Adrenal gland (tissue), 12 donors: Measurements from ENCODE around the gene CFAP97D1. TPM values are rescaled to one million over a fixed set of nuclear protein-coding genes. Genes with fewer than 3 reads are reported as not detected.

Experiments used
- DNase-seq, 7 donors: peaks; one replicate each; pipeline ENCODE4 v3.0.0-alpha.2; 2019 to 2020
- H3K27ac ChIP-seq, 5 donors: fragments of 200-600 bp; sonication (generic) in 4 of 5; 1 replicate in 3 of 5; 2 replicates in 2 of 5; pipeline versions ENCODE4 v1.5.1 to v1.8.0; 2016 to 2020; ENCODE audit warnings: mild to moderate bottlenecking in 1 of 5
- H3K27me3 ChIP-seq: fragments of 200-600 bp; 2 replicates; pipeline ENCODE4 v1.8.0; 2021
- H3K36me3 ChIP-seq, 2 donors: fragments of 200-600 bp; replicated peaks in 1 of 2; 1 replicate in 1 of 2; 2 replicates in 1 of 2; pipeline versions ENCODE4 v1.5.1 to v1.8.0; 2018 to 2022
- H3K4me1 ChIP-seq, 2 donors: fragments of 200-600 bp; replicated peaks in 1 of 2; 1 replicate in 1 of 2; 2 replicates in 1 of 2; pipeline versions ENCODE4 v1.5.1 to v1.8.0; 2018 to 2021
- H3K4me3 ChIP-seq, 4 donors: fragments of 200-600 bp; sonication (generic) in 3 of 4; one replicate each; pipeline ENCODE4 v1.5.1; 2016 to 2018
- H3K9me3 ChIP-seq, 3 donors: fragments of 200-600 bp; sonication (generic) in 1 of 3; replicated peaks in 1 of 3; 1 replicate in 2 of 3; 2 replicates in 1 of 3; pipeline versions ENCODE4 v1.5.1 to v1.8.0; 2016 to 2021
- CTCF ChIP-seq, 6 experiments: fragments of 450-650 bp in 4 of 6; fragments of 200-600 bp in 2 of 6; sonication (generic) in 1 of 6; IDR thresholded peaks; 1 replicate in 5 of 6; 2 replicates in 1 of 6; pipeline versions ENCODE4 v1.5.1 to v1.8.0; 2016 to 2021; ENCODE audit warnings: antibody characterized with exemption in 6 of 6, mild to moderate bottlenecking in 2 of 6, moderate library complexity in 1 of 6
- POLR2A ChIP-seq, 2 donors: fragments of 450-650 bp; IDR thresholded peaks; one replicate each; pipeline ENCODE4 v1.6.1; 2017; ENCODE audit warnings: antibody characterized with exemption in 2 of 2, mild to moderate bottlenecking in 2 of 2, moderate library complexity in 1 of 2
- WGBS, 4 donors: extraction: QIAGEN DNeasy Blood & Tissue Kit in 2 of 4; methylation state at CpG; one replicate each; pipeline versions ENCODE4 v1.1.5 to v1.1.7; 2013 to 2017; 5-methylcytosine and 5-hydroxymethylcytosine counted together
- intact Hi-C, 2 donors: fragments of 100-400 bp; cut with DNase I; formaldehyde crosslinking; loops; one replicate each; pipeline versions ENCODE4 v1.14.1 to v1.15.0; 2022 to 2023
- polyA plus RNA-seq, 3 donors: library from polyadenylated mRNA; stranded (reverse); fragments of 200-250 nt in 2 of 3; fragments of 350-450 nt in 1 of 3; fragmentation: Illumina TruSeq in 1 of 3; extraction: RNeasy Lipid Tissue Mini Kit (QIAGEN cat#74804) in 1 of 3; gene quantifications; one replicate each; pipeline ENCODE4 v1.2.3, GENCODE V29; 2013 to 2014
- total RNA-seq, 9 donors: library from RNA; depleted of rRNA in 4 of 9; stranded (reverse); fragments of >200 nt in 4 of 9; fragments of 120-200 nt in 1 of 9; fragmentation: NEBNext Ultra II Directional in 1 of 9; extraction: Animal tissue kit (Norgen Biotek cat#: 25700) in 1 of 9; gene quantifications; one replicate each; pipeline versions ENCODE4 v1.1.0 to v1.2.4, GENCODE V29; 2013 to 2023
- donor health status: healthy with polysubstance abuse.
- donor health status: Bipolar disorder and iron deficiency.
- donor health status: DM: yes; HTN: yes; CAD: no.
- donor health status: DM: no; HTN: no; CAD: no.
- donor health status: DM: no; HTN: no; CAD: no.
- donor health status: DM: yes; HTN: yes; CAD: no.

CFAP97D1 gene
- total and polyA plus RNA-seq, 12 donors = under 0.01 to 0.28 TPM; not detected in 10

- no peaks in the 10 kb centered on the region for H3K27me3 ChIP-seq
- intact Hi-C loops = loop anchor here in 1 of 2 donors (5.0 kb wide), 1 partner anchor 58 kb away; no protein-coding TSS in a partner anchor
- no peak overlapping the region for H3K27ac ChIP-seq
- TF ChIP-seq CTCF (IDR thresholded peaks at IDR 0.05) = no peak
- TF ChIP-seq POLR2A (IDR thresholded peaks at IDR 0.05) = no peak
- H3K4me3 ChIP-seq = no peak overlapping the region
- H3K4me1 ChIP-seq = peaks cover 7 to 16% of the 10 kb centered on the region in 2 donors
- no peak for DNase-seq
- H3K9me3 ChIP-seq = no peaks in the 10 kb centered on the region
- H3K36me3 ChIP-seq = no peaks in the 10 kb centered on the region
- WGBS, 4 donors = 4 to 43% (median 26%) methylated on average over 9 to 60 of the region's 60 CpGs
These were observed 24.8 kb upstream of the CFAP97D1 start for GRCh38 chr17:43755389-43755875.

GRCh38 chr17:43756201-43756600, 24.0 kb upstream of the CFAP97D1 start:
- peaks cover 7 to 16% of the 10 kb centered on the region in 2 donors for H3K4me1 ChIP-seq
- intact Hi-C loops = loop anchor here in 1 of 2 donors (5.0 kb wide), 1 partner anchor 59 kb away; no protein-coding TSS in a partner anchor
- H3K4me3 ChIP-seq = no peak overlapping the region
- no peaks in the 10 kb centered on the region for H3K27me3 ChIP-seq
- WGBS, 4 donors = 76 to 92% (median 91%) methylated on average over 4 to 6 of the region's 6 CpGs
- H3K9me3 ChIP-seq = no peaks in the 10 kb centered on the region
- TF ChIP-seq CTCF (IDR thresholded peaks at IDR 0.05) (no peak), POLR2A (IDR thresholded peaks at IDR 0.05) (no peak)
- H3K36me3 ChIP-seq = no peaks in the 10 kb centered on the region
- no peak overlapping the region for H3K27ac ChIP-seq
- no peak for DNase-seq

- Histone ChIP-seq H3K9me3 (no peaks in the 10 kb centered on the region), H3K27ac (no peak overlapping the region), H3K36me3 (no peaks in the 10 kb centered on the region), H3K27me3 (no peaks in the 10 kb centered on the region), H3K4me3 (no peak overlapping the region), H3K4me1 (peaks cover 7 to 16% of the 10 kb centered on the region in 2 donors)
- 57 to 88% (median 83%) methylated on average over 2 to 8 of the region's 8 CpGs for WGBS, 4 donors
- intact Hi-C loops = loop anchor here in 1 of 2 donors (5.0 kb wide), 1 partner anchor 60 kb away; no protein-coding TSS in a partner anchor
- TF ChIP-seq POLR2A (IDR thresholded peaks at IDR 0.05) (no peak), CTCF (IDR thresholded peaks at IDR 0.05) (no peak)
- DNase-seq = no peak
These were observed 23.0 kb upstream of the CFAP97D1 start for GRCh38 chr17:43757171-43757660.

GRCh38 chr17:43758086-43758485, 22.1 kb upstream of the CFAP97D1 start:
- 76 to 86% (median 85%) methylated on average over 5 to 6 of the region's 6 CpGs for WGBS, 4 donors
- TF ChIP-seq CTCF (IDR thresholded peaks at IDR 0.05) (no peak), POLR2A (IDR thresholded peaks at IDR 0.05) (no peak)
- Histone ChIP-seq H3K36me3 (no peaks in the 10 kb centered on the region), H3K27ac (no peak overlapping the region), H3K27me3 (no peaks in the 10 kb centered on the region), H3K4me3 (no peak overlapping the region), H3K4me1 (peaks cover 7 to 16% of the 10 kb centered on the region in 2 donors), H3K9me3 (no peaks in the 10 kb centered on the region)
- intact Hi-C loops = loop anchor here in 1 of 2 donors (5.0 kb wide), 1 partner anchor 61 kb away; no protein-coding TSS in a partner anchor
- DNase-seq = no peak
